SK-N-SH (cell line): Measurements from ENCODE around the gene EFEMP2.

Experiments used
- CTCF ChIP-seq: fragments of 200-600 bp; sonication (generic); IDR thresholded peaks from 2 replicates; pipeline ENCODE4 v1.6.1; 2017; ENCODE audit warnings: antibody characterized with exemption, mild to moderate bottlenecking, moderate library complexity
- EP300 ChIP-seq, 2 experiments: IDR thresholded peaks; 2 replicates each; pipeline versions ENCODE4 v1.4.0 to v1.6.1; 2012; ENCODE audit warnings: borderline replicate concordance in 1 of 2, low read depth in 1 of 2, low read length in 1 of 2
- EZH2phosphoT487 ChIP-seq: fragments of 200-600 bp; sonication (generic); IDR thresholded peaks from 2 replicates; pipeline ENCODE4 v1.6.1; 2017; ENCODE audit warnings: low read depth, mixed run types, mild to moderate bottlenecking, antibody characterized with exemption, moderate library complexity, borderline replicate concordance
- FOXM1 ChIP-seq: IDR thresholded peaks from 2 replicates; pipeline ENCODE4 v1.4.0; 2012; ENCODE audit warnings: low read depth, mild to moderate bottlenecking
- GABPA ChIP-seq: IDR thresholded peaks from 2 replicates; pipeline ENCODE4 v1.4.0; 2012; ENCODE audit warnings: low read depth, mild to moderate bottlenecking
- IRF3 ChIP-seq: fragments of 150-350 bp; IDR thresholded peaks from 2 replicates; pipeline ENCODE4 v1.6.1; 2016; ENCODE audit warnings: mild to moderate bottlenecking, low read depth, low read length
- MEF2A ChIP-seq: IDR thresholded peaks from 2 replicates; pipeline ENCODE4 v1.4.0; 2012; ENCODE audit warnings: low read depth, borderline replicate concordance
- MXI1 ChIP-seq: IDR thresholded peaks from 2 replicates; pipeline ENCODE4 v1.6.1; 2012; ENCODE audit warnings: mild to moderate bottlenecking, low read depth, low read length, improper control_type of control experiment
- REST ChIP-seq: IDR thresholded peaks from 2 replicates; pipeline ENCODE4 v1.6.1; 2012; ENCODE audit warnings: mild to moderate bottlenecking, low read depth, low read length, moderate library complexity
- TAF1 ChIP-seq: IDR thresholded peaks from 2 replicates; pipeline ENCODE4 v1.6.1; 2012; ENCODE audit warnings: low read depth, mild to moderate bottlenecking, low read length, moderate library complexity, borderline replicate concordance

- no peak for TF ChIP-seq CTCF
- no peak for TF ChIP-seq GABPA
- 0 out of 2 replicates have a peak, but pooled peaks have one; percentile 54 for TF ChIP-seq REST
- peak; percentile 75 for TF ChIP-seq TAF1
- no peak for TF ChIP-seq EP300 (IDR thresholded peaks at IDR 0.05; ENCODE audit: borderline replicate concordance in 1 of 2, low read depth in 1 of 2, low read length in 1 of 2)
- TF ChIP-seq IRF3 = no peak
- 0 out of 2 replicates have a peak, but pooled peaks have one; percentile 40 for TF ChIP-seq FOXM1
- TF ChIP-seq EZH2phosphoT487 = no peak
- TF ChIP-seq MXI1 = peak; percentile 91
- TF ChIP-seq MEF2A = no peak; the same call in 1 of the 2 replicates
Measured at GRCh38 chr11:65890324-65891218, 18.0 kb upstream of the EFEMP2 start, which contains the start of gene CCDC85B.
